Naive B cell (primary cell): ENCODE measurements around the gene RIN1. TPM values are rescaled to one million over a fixed set of nuclear protein-coding genes. Genes with fewer than 3 reads are reported as not detected.
"Not testable (repeated sequence)": the region's sequence is repeated elsewhere in the genome, so short reads cannot be mapped to it uniquely, and the experiment has no call there.

Experiments
- ATAC-seq, 2 donors: fragments of 150-1000 bp; cut with Tn5 transposase; 2 replicates each; pipeline ENCODE4 v1.10.0; 2021; ENCODE audit warnings: low read depth in 2 of 2, mild to moderate bottlenecking in 2 of 2, moderate library complexity in 2 of 2
- DNase-seq: peaks from one replicate; pipeline ENCODE4 v3.0.0; 2022
- H3K27ac Mint-ChIP-seq, 6 donors: one replicate each; pipeline ENCODE4 v1.8.0; 2020 to 2022; ENCODE audit warnings: mild to moderate bottlenecking in 6 of 6, mixed read lengths in 6 of 6, moderate library complexity in 5 of 6, inconsistent platforms in 2 of 6
- H3K27me3 Mint-ChIP-seq, 3 donors: one replicate each; pipeline ENCODE4 v1.8.0; 2021 to 2022; ENCODE audit warnings: mixed read lengths in 3 of 3, mild to moderate bottlenecking in 1 of 3
- H3K36me3 Mint-ChIP-seq, 2 donors: one replicate each; pipeline ENCODE4 v1.8.0; 2020 to 2022; ENCODE audit warnings: mixed read lengths in 2 of 2, inconsistent platforms in 1 of 2, mild to moderate bottlenecking in 1 of 2
- H3K4me1 Mint-ChIP-seq, 3 donors: one replicate each; pipeline ENCODE4 v1.8.0; 2020 to 2022; ENCODE audit warnings: mixed read lengths in 3 of 3, inconsistent platforms in 1 of 3, mild to moderate bottlenecking in 1 of 3, moderate library complexity in 1 of 3
- H3K4me3 Mint-ChIP-seq, 8 donors: one replicate each; pipeline ENCODE4 v1.8.0; 2020 to 2022; ENCODE audit warnings: mild to moderate bottlenecking in 8 of 8, mixed read lengths in 8 of 8, moderate library complexity in 8 of 8, inconsistent platforms in 2 of 8
- H3K9me3 Mint-ChIP-seq, 7 donors: one replicate each; pipeline ENCODE4 v1.8.0; 2020 to 2022; ENCODE audit warnings: mixed read lengths in 7 of 7, mild to moderate bottlenecking in 5 of 7, inconsistent platforms in 2 of 7, moderate library complexity in 1 of 7
- polyA plus RNA-seq, 6 donors: library from polyadenylated mRNA; unstranded; fragments of 300-500 nt; fragmentation: Illumina TruSeq; gene quantifications; one replicate each; pipeline ENCODE4 v1.2.3, GENCODE V29; 2021; ENCODE audit warnings: low read depth in 6 of 6

Gene RIN1
- polyA plus RNA-seq, 6 donors from 2014 or later: 0.11 to 3.1 (median 0.51) TPM; not detected in 3

DNA sequence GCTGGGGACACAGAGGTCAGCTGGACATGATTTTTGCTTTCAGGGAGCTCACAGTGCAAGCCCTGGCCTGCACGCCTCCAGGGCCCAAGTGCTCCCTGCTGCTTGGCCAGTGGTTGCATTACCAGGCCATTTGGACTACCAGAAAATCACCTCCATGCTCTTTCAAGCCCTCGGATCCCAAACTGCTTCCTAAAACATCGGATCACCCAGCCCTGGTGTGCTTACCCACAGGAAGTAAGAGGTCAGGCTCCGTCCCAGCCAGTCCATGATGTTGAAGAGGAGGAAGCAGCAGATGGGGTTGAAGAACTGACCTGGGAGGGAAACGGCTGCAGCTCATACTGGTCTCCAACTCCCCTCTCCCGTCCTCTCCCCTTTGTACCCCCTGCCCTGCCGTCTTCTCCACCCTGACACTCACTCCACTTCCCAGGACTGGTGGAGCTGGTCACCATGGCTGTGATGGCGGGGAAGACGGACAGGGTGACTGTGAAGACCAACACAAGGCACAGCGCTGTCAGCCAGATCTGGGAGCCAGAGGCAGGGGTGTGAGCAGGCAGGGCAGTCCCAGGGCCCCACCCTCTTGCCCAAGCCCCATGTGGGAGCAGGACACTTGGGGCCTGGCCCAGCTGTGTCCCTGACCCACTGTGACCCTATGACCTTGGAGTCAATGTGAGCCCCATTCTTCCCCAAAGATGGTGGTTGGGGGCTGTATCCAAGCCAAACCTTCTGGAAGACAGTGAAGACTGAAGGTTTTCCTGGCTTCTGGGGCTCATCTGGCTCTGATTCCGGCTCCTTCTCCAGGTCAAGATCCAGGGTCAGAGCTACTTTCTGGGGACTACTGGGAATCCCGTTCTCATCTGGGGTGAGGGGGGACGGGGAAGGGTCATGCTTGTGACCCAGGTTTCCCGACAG lies 29.7 kb upstream of the RIN1 start:
- no peaks in the 10 kb centered on the region for H3K36me3 Mint-ChIP-seq
- DNase-seq (no peak), ATAC-seq (no peak)
- H3K27ac Mint-ChIP-seq: no peak overlapping the region
- H3K4me1 Mint-ChIP-seq: peaks cover 10 to 15% (median 12%) of the 10 kb centered on the region in 3 donors
- no peaks in the 10 kb centered on the region for H3K9me3 Mint-ChIP-seq
- no peaks in the 10 kb centered on the region for H3K27me3 Mint-ChIP-seq
- H3K4me3 Mint-ChIP-seq: peak overlapping the region in 1 of 8 donors; percentile 25

DNA sequence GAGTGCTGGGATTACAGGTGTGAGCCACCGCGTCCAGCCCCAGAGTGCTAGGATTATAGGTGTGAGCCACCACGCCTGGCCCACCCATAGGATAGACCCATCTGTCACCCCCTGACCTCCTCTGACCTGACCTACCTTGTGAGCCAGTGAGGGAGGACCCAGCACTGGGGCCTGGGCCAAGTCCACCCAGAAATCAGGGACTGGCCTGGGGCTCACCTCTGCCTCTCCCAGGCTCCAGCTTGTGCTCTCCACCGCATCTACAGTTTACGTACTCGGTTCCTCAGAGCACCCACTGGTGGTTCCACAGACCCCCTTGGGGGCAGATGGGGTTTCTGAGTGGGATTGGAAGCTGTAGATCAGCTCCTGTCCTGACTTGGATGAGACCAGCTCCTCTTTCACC lies 28.9 kb upstream of the RIN1 start:
- Mint-ChIP-seq H3K9me3 (no peaks in the 10 kb centered on the region), H3K4me1 (peaks cover 6 to 13% (median 8%) of the 10 kb centered on the region in 3 donors), H3K27me3 (no peaks in the 10 kb centered on the region), H3K36me3 (no peaks in the 10 kb centered on the region), H3K4me3 (no peak overlapping the region), H3K27ac (no peak overlapping the region)
- ATAC-seq (no peak), DNase-seq (no peak)

DNA sequence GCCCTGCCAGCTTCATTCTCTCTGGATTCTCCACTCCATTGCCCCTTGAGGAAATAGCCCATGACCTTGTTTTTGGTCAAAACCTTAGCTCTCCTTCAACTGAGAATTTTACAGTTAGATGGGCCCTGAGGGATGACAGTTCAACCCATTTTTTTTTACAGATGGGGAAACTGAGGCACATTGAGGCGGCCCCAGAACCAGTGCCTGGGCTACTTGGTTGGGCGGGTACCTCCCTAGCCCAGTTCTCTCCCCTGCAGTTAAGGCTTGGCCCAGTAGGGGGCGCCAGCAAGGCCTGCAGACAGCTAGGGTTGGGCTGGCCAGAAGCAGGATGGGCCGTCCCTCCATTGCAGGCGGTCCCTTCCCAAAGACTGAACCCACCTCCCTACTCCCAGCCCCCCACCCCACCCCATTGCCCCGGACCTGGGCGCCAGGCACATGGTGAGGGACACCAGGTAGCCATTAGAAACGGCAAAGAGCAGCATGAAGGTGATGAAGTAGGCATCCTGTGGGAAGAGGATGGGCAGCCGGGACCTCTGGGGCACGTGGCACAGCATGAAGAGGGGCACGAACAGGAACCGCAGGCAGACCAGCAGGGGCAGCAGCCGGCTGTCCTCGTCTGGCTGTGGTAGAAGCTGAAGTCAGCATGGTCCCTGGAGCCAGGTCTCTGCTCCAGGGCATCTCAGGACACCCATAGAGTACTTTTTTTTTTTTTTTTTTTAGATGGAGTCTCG lies 27.7 kb upstream of the RIN1 start:
- Mint-ChIP-seq H3K36me3 (no peaks in the 10 kb centered on the region), H3K27me3 (no peaks in the 10 kb centered on the region), H3K4me3 (no peak overlapping the region), H3K27ac (peak overlapping the region in 3 of 6 donors; percentile 19 to 72 (median 30)), H3K4me1 (peaks cover 0 to 7% (median 4%) of the 10 kb centered on the region in 3 donors), H3K9me3 (no peaks in the 10 kb centered on the region)
- ATAC-seq (peak; percentile 46 to 52), DNase-seq (peak; percentile 25)

DNA sequence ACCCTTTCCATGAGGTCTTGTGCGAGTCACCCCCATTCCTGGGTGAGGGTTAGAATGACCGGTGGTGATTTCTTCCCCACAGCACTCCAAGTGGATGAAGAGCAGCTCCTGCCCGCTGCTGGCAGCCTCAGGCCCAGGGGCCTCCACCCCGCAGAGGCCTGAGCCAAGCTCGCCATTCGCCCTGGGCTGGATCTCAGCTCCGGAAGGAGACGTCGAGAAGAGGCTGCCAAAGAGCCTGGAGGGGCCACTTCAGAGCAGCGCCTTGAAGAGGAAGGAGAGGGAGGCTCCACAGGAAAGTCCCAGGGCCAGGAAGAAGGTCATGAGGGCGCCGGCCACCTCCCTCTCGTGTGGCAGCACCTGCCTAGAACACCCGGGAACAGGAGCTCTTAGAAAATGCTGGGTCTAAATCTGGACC lies 27.0 kb upstream of the RIN1 start:
- peaks cover 0 to 3% (median 2%) of the 10 kb centered on the region in 3 donors for H3K4me1 Mint-ChIP-seq
- H3K27me3 Mint-ChIP-seq: no peaks in the 10 kb centered on the region
- H3K9me3 Mint-ChIP-seq: no peaks in the 10 kb centered on the region
- no peak for ATAC-seq
- H3K27ac Mint-ChIP-seq: no peak overlapping the region
- no peaks in the 10 kb centered on the region for H3K36me3 Mint-ChIP-seq
- no peak overlapping the region for H3K4me3 Mint-ChIP-seq
- DNase-seq: no peak

DNA sequence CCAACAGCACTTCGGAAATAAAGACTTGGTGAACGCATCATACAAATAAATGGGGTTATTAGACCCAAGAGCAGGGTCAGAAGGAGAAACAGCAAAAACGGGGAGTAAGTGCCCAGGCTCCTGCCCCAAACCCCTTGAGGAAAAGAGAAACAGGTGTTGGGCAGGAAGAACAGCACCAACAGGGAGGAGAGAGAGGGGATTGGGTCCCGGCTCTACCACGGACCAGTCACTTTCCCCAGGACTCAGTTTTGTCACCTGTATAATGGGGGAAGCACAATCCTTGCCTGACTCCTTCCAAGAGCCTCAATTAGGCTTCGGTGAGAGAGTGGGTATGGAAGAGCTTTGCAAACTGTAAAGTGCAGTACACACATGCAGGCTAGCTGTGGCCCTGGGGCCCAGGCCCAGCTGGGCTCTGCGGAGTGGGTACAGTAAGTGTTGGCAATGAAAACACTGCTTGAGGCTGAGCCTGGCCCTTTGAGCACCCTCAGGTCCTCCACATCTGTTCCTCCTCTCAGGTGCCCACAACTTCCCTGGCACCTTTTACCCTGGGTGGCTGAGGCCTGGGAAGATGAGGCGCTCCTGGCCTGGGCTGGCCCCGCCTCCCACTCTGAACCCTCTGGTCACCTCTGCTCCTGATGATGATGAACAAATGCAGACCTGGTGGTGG lies 26.4 kb upstream of the RIN1 start:
- H3K4me3 Mint-ChIP-seq: no peak overlapping the region
- no peak overlapping the region for H3K27ac Mint-ChIP-seq
- DNase-seq: no peak
- H3K27me3 Mint-ChIP-seq: no peaks in the 10 kb centered on the region
- no peaks in the 10 kb centered on the region for H3K36me3 Mint-ChIP-seq
- no peaks in the 10 kb centered on the region for H3K4me1 Mint-ChIP-seq
- H3K9me3 Mint-ChIP-seq: no peaks in the 10 kb centered on the region
- no peak for ATAC-seq

DNA sequence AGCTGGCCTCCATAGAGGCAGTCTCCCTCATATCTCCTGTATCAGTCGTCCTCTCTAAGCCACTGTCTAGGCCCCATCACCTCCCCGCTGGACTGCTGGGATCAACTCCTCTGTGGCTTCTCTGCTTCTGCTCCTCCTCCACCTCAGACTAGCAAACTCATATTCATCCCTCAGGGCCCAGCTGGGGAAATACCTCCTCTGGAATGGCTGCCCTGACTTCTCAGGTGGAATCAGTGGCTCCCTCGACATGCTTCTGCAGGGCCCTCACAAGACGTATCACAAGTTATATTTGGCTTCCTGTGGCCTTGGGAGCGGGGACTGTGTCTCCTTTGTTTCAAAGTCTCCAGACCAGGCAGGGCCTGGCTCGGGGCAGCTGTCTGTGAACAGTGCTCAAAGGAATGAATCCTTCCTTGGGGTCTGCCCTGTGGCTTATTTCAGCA lies 25.3 kb upstream of the RIN1 start:
- no peaks in the 10 kb centered on the region for H3K9me3 Mint-ChIP-seq
- no peaks in the 10 kb centered on the region for H3K4me1 Mint-ChIP-seq
- no peaks in the 10 kb centered on the region for H3K36me3 Mint-ChIP-seq
- H3K4me3 Mint-ChIP-seq: no peak overlapping the region
- no peak for DNase-seq
- peak overlapping the region in 1 of 6 donors; percentile 47 for H3K27ac Mint-ChIP-seq
- H3K27me3 Mint-ChIP-seq: no peaks in the 10 kb centered on the region
- ATAC-seq: no peak

DNA sequence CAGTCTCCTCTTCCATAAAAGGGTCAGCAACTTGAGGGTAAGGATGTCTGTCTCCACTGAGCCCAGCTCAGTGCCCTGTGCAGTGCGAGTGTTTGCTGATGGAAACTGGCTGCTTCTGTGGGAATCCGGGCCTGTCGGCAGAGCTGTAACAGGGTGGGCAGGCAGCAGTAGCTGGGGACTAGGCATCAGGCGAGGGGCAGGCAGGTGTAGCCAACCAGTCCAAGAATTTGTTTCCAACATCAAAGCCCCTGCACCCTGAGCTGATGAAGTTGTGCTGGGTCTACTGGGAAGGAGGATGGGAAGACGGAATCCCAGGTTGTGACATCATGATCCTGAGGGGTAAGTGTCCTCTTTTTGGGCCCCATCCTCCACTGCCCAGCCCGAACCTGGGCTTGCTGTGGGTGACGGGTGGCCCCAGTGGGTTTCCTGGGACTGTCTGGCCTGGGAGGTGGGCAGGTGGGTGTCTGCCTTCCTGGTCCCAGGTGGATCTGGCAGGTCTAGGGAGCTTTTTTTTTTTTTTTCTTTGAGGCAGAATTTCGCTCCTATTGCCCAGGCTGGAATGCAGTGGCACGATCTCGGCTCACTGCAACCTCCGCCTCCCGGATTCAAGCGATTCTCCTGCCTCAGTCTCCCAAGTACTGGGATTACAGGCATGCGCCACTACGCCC lies 24.3 kb upstream of the RIN1 start:
- no peak for ATAC-seq
- Mint-ChIP-seq H3K9me3 (no peaks in the 10 kb centered on the region), H3K27ac (no peak overlapping the region), H3K4me1 (no peaks in the 10 kb centered on the region), H3K4me3 (no peak overlapping the region), H3K36me3 (no peaks in the 10 kb centered on the region), H3K27me3 (no peaks in the 10 kb centered on the region)
- DNase-seq: no peak

DNA sequence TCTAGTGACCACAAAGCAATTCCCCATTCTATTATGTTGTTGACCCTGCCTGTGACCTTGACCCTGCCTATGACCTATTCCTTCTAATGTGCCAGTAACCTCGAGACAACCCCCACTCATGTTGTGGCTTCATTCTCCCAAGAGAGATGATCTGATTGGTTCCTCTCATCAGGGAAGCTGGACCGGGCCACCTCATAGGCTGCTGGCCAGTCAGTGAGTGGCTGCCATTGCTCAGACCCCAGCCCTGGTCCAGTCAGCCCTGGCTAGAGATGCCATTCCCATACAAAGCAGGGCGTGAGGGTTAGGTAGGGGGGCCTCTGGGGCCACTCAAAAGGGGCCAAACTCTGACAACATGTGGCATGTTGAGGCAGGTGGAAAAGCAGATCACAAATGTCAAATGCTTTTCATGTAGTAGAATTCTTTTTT lies 23.4 kb upstream of the RIN1 start:
- ATAC-seq: no peak
- H3K9me3 Mint-ChIP-seq: no peaks in the 10 kb centered on the region
- no peaks in the 10 kb centered on the region for H3K27me3 Mint-ChIP-seq
- no peak overlapping the region for H3K4me3 Mint-ChIP-seq
- no peak overlapping the region for H3K27ac Mint-ChIP-seq
- H3K4me1 Mint-ChIP-seq: no peaks in the 10 kb centered on the region
- DNase-seq: no peak
- H3K36me3 Mint-ChIP-seq: no peaks in the 10 kb centered on the region

DNA sequence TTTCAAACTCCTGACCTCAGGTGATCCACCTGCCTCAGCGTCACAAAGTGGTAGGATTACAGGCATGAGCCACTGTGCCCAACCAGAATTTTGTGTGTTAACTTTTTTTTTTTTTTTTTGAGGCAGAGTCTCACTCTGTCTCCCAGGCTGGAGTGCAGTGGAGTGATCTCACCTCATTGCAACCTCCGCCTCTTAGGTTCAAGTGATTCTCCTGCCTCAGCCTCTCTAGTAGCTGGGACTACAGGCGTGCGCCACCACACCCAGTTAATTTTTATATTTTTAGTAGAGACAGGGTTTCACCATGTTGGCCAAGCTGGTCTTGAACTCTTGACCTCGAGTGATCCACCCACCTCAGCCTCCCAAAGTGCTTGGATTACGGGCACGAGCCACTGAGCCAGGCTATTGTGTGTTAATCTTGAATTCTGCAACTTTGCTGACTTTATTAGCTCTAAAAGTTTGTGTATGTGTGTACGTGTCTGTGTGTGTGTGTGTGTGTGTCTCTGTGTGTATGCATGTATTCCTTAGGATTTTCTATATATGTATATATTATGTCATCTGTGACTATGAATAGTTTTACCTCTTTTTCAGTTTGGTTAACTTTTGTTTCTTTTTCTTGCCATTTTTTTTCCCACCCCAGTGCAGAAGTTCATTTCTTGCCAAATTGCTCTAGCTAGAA lies 14.5 kb upstream of the RIN1 start:
- Mint-ChIP-seq H3K36me3 (peaks cover 0 to 13% of the 10 kb centered on the region in 2 donors), H3K4me1 (peaks cover 7 to 24% (median 12%) of the 10 kb centered on the region in 3 donors), H3K4me3 (peak overlapping the region in 2 of 8 donors; percentile 56 to 63), H3K27ac (peak overlapping the region in 1 of 6 donors; percentile 14)
- H3K27me3 Mint-ChIP-seq, DNase-seq, ATAC-seq, H3K9me3 Mint-ChIP-seq: not testable (repeated sequence)

DNA sequence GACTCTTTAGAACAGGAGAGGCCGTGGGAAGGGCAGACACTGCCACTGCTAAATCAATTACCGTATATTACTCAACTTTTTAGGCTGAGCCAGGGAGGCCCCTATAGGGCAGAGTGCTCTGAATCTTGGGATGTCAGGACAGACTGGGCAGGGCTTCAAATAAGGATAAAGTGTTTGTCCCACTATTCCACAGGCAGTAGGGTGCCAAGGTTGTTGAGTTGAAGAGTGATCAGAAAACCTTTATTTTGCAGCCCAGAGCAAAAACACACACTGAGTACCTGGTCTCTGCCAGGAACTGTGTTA lies 12.8 kb upstream of the RIN1 start:
- no peak for ATAC-seq
- peaks cover 0 to 13% of the 10 kb centered on the region in 2 donors for H3K36me3 Mint-ChIP-seq
- H3K27ac Mint-ChIP-seq: peak overlapping the region in 4 of 6 donors; percentile 58 to 100 (median 92)
- H3K9me3 Mint-ChIP-seq: peaks cover 0 to 4% (median 0%) of the 10 kb centered on the region in 7 donors
- no peak for DNase-seq
- peaks cover 21 to 39% (median 23%) of the 10 kb centered on the region in 3 donors for H3K4me1 Mint-ChIP-seq
- peaks cover 0 to 4% (median 0%) of the 10 kb centered on the region in 3 donors for H3K27me3 Mint-ChIP-seq
- H3K4me3 Mint-ChIP-seq: peak overlapping the region in 5 of 8 donors; percentile 16 to 99 (median 92)

DNA sequence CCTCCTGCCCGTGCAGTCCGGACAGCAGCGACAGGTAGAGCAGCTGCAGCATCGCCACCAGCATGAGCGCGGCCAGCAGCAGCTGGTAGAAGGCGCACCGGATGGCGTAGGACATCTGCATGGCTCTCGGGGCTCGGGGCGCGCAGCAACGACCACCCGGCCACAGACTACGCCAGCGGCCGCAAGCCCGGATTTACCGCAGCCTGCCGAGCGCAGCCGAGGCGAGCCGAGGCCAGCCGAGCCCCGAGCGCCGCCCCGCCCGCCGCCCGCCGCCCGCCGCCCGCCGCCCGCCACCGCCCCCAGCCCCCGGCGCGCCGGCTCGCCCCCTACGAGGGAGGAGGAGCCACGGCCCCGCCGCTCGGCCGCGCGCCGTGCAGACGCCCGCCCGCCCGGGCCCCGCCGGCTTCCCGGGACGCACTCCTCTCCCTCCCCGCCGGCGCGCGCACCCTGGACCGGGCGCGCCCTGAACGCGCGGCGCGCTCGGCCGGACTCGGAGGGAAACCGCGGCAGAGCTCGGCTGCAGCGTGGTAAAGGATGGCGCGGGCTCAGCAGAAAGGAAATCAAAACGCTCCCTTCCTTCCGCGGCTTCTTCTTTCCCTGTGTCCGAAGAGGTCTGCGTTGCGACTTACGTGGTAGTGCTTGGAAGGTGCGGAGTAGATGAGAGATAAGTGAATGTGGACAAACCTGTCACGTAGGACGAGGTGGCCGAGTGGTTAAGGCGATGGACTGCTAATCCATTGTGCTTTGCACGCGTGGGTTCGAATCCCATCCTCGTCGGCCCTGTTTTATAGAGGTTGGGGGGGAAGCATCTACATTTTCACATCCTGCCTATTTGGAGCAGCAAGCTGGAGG lies 11.4 kb upstream of the RIN1 start, which contains the start of gene B4GAT1:
B4GAT1 (minus strand) TSS at position 205 of the 852 bp plus-strand sequence; CDS start at position 121, 84 bp downstream.
- peaks cover 34 to 53% (median 34%) of the 10 kb centered on the region in 3 donors for H3K4me1 Mint-ChIP-seq
- DNase-seq: peak; percentile 79
- peaks cover 5 to 12% of the 10 kb centered on the region in 2 donors for H3K36me3 Mint-ChIP-seq
- peak within 1 kb of the TSS; percentile 84 to 99 (median 96) for H3K4me3 Mint-ChIP-seq
- peaks cover 0 to 4% (median 0%) of the 10 kb centered on the region in 7 donors for H3K9me3 Mint-ChIP-seq
- H3K27me3 Mint-ChIP-seq: peaks cover 0 to 4% (median 0%) of the 10 kb centered on the region in 3 donors
- peak within 1 kb of the TSS; percentile 87 to 100 (median 100) for H3K27ac Mint-ChIP-seq
- peak; percentile 35 to 49 for ATAC-seq
